ENCODE results near the gene UBE2I.
"Not testable (repeated sequence)": the region's sequence is repeated elsewhere in the genome, so short reads cannot be mapped to it uniquely, and the experiment has no call there.

Gene UBE2I

GRCh38 chr16:1308977-1309885 is at the start of gene UBE2I:
Gene UBE2I (plus strand): TSS chr16:1309636. CDS start chr16:1314031, 4,395 bp downstream.
- DNase-seq: peak; percentile 96 to 98 (median 97)

GRCh38 chr16:1259760-1260068 is 49.7 kb upstream of the UBE2I start:
- DNase-seq: no peak

GRCh38 chr16:1260101-1260680 is 49.2 kb upstream of the UBE2I start:
- no peak for DNase-seq

GRCh38 chr16:1261131-1261892 is 48.1 kb upstream of the UBE2I start:
- no peak for DNase-seq

- DNase-seq: no peak
Observed at GRCh38 chr16:1262210-1262845, 47.1 kb upstream of the UBE2I start.

GRCh38 chr16:1262846-1263221 is 46.6 kb upstream of the UBE2I start:
- no peak for DNase-seq

GRCh38 chr16:1263591-1264344 is 45.7 kb upstream of the UBE2I start:
- DNase-seq: no peak

- no peak for DNase-seq
Observed at GRCh38 chr16:1264345-1265089, 44.9 kb upstream of the UBE2I start.

- DNase-seq: no peak
Observed at GRCh38 chr16:1265090-1265630, 44.3 kb upstream of the UBE2I start.

- DNase-seq: no peak
Observed at GRCh38 chr16:1265826-1266225, 43.6 kb upstream of the UBE2I start.

- not testable (repeated sequence) for DNase-seq
Observed at GRCh38 chr16:1269418-1269817, 40.0 kb upstream of the UBE2I start.

GRCh38 chr16:1271380-1271723 is 38.1 kb upstream of the UBE2I start:
- no peak for DNase-seq

GRCh38 chr16:1271724-1272413 is 37.6 kb upstream of the UBE2I start:
- not testable (repeated sequence) for DNase-seq

GRCh38 chr16:1272453-1273198 is 36.8 kb upstream of the UBE2I start:
- no peak for DNase-seq

GRCh38 chr16:1273816-1274215 is 35.6 kb upstream of the UBE2I start:
- DNase-seq: no peak

- DNase-seq: no peak
Observed at GRCh38 chr16:1274767-1275166, 34.7 kb upstream of the UBE2I start.

GRCh38 chr16:1275791-1276579 is 33.5 kb upstream of the UBE2I start:
- DNase-seq: no peak

- DNase-seq: no peak
Observed at GRCh38 chr16:1276580-1276878, 32.9 kb upstream of the UBE2I start.

GRCh38 chr16:1277151-1277598 is 32.3 kb upstream of the UBE2I start:
- DNase-seq: no peak
